HCEC 1CT (cell line): Measurements from ENCODE around the gene MYOT.

Experiments
- DNase-seq: peaks from one replicate; pipeline ENCODE4 v3.0.0-alpha.2; 2017

The MYOT gene

GRCh38 chr5:137902408-137903133, 34.9 kb downstream of the MYOT start:
- no peak for DNase-seq

- no peak for DNase-seq
Measured at GRCh38 chr5:137914758-137915157, 47.1 kb downstream of the MYOT start.

- DNase-seq: no peak
Measured at GRCh38 chr5:137916923-137917322, 49.3 kb downstream of the MYOT start.

GRCh38 chr5:137921931-137922330, 54.3 kb downstream of the MYOT start:
- peak; percentile 16 for DNase-seq

- DNase-seq: peak; percentile 12
Measured at GRCh38 chr5:137923856-137924255, 56.2 kb downstream of the MYOT start.

GRCh38 chr5:137932800-137933199, 65.1 kb downstream of the MYOT start:
- DNase-seq: no peak

GRCh38 chr5:137933491-137933911, 65.8 kb downstream of the MYOT start:
- DNase-seq: no peak

- no peak for DNase-seq
Measured at GRCh38 chr5:137935190-137935589, 67.5 kb downstream of the MYOT start.

GRCh38 chr5:137935694-137936093, 68.0 kb downstream of the MYOT start:
- no peak for DNase-seq
